ENCODE data around the gene HS3ST6. TPM values are rescaled to one million over a fixed set of nuclear protein-coding genes. Genes with fewer than 3 reads are reported as not detected.
A peak's percentile ranks its signal among the peaks of the same experiment; 100 is the strongest.

Gene HS3ST6
- total and polyA plus RNA-seq, 2 of the 13 experiments (the other 11 are each of a cell fraction or from before 2014, with no cell fraction given): not detected

- TF ChIP-seq, protein P1, sequence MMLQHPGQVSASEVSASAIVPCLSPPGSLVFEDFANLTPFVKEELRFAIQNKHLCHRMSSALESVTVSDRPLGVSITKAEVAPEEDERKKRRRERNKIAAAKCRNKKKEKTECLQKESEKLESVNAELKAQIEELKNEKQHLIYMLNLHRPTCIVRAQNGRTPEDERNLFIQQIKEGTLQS (CRISPR knock-in tag; IDR thresholded peaks at IDR 0.05): 0 out of 2 replicates have a peak, but pooled peaks have one; percentile 41
- TF ChIP-seq ZFYVE20 (CRISPR knock-in tag; IDR thresholded peaks at IDR 0.05; ENCODE audit: borderline replicate concordance, low read depth): 0 out of 2 replicates have a peak, but pooled peaks have one; percentile 21
- no peak for TF ChIP-seq ZNF136 (CRISPR knock-in tag; IDR thresholded peaks at IDR 0.05; ENCODE audit: low read depth)
- peak; percentile 76 for TF ChIP-seq E2F5 (CRISPR knock-in tag; conservative IDR thresholded peaks at IDR 0.05)
- TF ChIP-seq ZNF761 (CRISPR knock-in tag; conservative IDR thresholded peaks at IDR 0.05): peak; percentile 92; the same call in 1 of the 2 replicates
- no peak for TF ChIP-seq HNRNPH1 (optimal IDR thresholded peaks at IDR 0.05; ENCODE audit: low read depth, low read length)
- TF ChIP-seq ATF7 (IDR thresholded peaks at IDR 0.05): no peak
- TF ChIP-seq ATF7 (CRISPR knock-in tag; IDR thresholded peaks at IDR 0.05): no peak
- TF ChIP-seq, protein P2, sequence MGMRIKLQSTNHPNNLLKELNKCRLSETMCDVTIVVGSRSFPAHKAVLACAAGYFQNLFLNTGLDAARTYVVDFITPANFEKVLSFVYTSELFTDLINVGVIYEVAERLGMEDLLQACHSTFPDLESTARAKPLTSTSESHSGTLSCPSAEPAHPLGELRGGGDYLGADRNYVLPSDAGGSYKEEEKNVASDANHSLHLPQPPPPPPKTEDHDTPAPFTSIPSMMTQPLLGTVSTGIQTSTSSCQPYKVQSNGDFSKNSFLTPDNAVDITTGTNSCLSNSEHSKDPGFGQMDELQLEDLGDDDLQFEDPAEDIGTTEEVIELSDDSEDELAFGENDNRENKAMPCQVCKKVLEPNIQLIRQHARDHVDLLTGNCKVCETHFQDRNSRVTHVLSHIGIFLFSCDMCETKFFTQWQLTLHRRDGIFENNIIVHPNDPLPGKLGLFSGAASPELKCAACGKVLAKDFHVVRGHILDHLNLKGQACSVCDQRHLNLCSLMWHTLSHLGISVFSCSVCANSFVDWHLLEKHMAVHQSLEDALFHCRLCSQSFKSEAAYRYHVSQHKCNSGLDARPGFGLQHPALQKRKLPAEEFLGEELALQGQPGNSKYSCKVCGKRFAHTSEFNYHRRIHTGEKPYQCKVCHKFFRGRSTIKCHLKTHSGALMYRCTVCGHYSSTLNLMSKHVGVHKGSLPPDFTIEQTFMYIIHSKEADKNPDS (CRISPR knock-in tag; IDR thresholded peaks at IDR 0.05): peak; percentile 48; the same call in 1 of the 2 replicates
- peak; percentile 89 for TF ChIP-seq ZNF546 (CRISPR knock-in tag; conservative IDR thresholded peaks at IDR 0.05)
- TF ChIP-seq, protein P3, sequence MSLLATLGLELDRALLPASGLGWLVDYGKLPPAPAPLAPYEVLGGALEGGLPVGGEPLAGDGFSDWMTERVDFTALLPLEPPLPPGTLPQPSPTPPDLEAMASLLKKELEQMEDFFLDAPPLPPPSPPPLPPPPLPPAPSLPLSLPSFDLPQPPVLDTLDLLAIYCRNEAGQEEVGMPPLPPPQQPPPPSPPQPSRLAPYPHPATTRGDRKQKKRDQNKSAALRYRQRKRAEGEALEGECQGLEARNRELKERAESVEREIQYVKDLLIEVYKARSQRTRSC (CRISPR knock-in tag; IDR thresholded peaks at IDR 0.05; ENCODE audit: low read depth): peak; percentile 90; the same call in 1 of the 2 replicates
- TF ChIP-seq MNT (IDR thresholded peaks at IDR 0.05): no peak
- TF ChIP-seq, protein P4, sequence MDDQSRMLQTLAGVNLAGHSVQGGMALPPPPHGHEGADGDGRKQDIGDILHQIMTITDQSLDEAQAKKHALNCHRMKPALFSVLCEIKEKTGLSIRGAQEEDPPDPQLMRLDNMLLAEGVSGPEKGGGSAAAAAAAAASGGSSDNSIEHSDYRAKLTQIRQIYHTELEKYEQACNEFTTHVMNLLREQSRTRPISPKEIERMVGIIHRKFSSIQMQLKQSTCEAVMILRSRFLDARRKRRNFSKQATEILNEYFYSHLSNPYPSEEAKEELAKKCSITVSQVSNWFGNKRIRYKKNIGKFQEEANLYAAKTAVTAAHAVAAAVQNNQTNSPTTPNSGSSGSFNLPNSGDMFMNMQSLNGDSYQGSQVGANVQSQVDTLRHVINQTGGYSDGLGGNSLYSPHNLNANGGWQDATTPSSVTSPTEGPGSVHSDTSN (CRISPR knock-in tag; IDR thresholded peaks at IDR 0.05; ENCODE audit: borderline replicate concordance): no peak
- peak; percentile 43; the same call in 1 of the 2 replicates for TF ChIP-seq THAP9 (CRISPR knock-in tag; IDR thresholded peaks at IDR 0.05; ENCODE audit: borderline replicate concordance)
- TF ChIP-seq HOXA5 (CRISPR knock-in tag; IDR thresholded peaks at IDR 0.05): no peak
- TF ChIP-seq HMGA1 (CRISPR knock-in tag; conservative IDR thresholded peaks at IDR 0.05): no peak
- TF ChIP-seq LCORL (IDR thresholded peaks at IDR 0.05): no peak
- no peak for TF ChIP-seq LCORL (CRISPR knock-in tag; IDR thresholded peaks at IDR 0.05)
- TF ChIP-seq KDM1A (CRISPR knock-in tag; IDR thresholded peaks at IDR 0.05): no peak
Observed at GRCh38 chr16:1929578-1930337, 11.5 kb upstream of the HS3ST6 start (continued).
